LNCAP (cell line): ENCODE data around the gene METTL14.

ENCODE experiments used
- TF ChIP-seq, protein P1 (sequence below): fragments of 450-650 bp; IDR thresholded peaks from 2 replicates; pipeline ENCODE4 v1.5.1; 2017; ENCODE audit warnings: mild to moderate bottlenecking

The METTL14 gene

GRCh38 chr4:118729287-118730286 lies 44.4 kb downstream of the METTL14 start:
- TF ChIP-seq, protein P1, sequence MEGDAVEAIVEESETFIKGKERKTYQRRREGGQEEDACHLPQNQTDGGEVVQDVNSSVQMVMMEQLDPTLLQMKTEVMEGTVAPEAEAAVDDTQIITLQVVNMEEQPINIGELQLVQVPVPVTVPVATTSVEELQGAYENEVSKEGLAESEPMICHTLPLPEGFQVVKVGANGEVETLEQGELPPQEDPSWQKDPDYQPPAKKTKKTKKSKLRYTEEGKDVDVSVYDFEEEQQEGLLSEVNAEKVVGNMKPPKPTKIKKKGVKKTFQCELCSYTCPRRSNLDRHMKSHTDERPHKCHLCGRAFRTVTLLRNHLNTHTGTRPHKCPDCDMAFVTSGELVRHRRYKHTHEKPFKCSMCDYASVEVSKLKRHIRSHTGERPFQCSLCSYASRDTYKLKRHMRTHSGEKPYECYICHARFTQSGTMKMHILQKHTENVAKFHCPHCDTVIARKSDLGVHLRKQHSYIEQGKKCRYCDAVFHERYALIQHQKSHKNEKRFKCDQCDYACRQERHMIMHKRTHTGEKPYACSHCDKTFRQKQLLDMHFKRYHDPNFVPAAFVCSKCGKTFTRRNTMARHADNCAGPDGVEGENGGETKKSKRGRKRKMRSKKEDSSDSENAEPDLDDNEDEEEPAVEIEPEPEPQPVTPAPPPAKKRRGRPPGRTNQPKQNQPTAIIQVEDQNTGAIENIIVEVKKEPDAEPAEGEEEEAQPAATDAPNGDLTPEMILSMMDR: no peak

DNA sequence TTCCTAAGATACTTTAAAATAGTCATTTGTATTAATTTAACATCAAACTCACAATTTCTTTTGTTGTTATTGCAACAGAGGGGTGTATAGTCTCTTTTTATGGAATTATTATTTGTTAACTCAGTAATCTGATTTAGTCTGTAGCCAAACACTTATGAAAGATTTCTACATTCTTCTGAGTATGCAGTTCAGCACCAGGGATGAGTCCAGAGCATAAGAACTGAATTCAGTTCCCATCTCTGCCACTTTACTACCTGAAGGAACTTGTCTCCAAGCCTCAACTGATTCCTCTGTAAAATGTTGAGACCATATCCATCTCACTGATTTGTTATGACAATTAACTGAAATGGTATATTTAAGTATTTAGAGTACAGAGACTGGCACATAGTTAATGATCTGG lies 45.5 kb downstream of the METTL14 start:
- TF ChIP-seq, protein P1: no peak

GRCh38 chr4:118732591-118733330 lies 47.6 kb downstream of the METTL14 start:
- TF ChIP-seq, protein P1: no peak

DNA sequence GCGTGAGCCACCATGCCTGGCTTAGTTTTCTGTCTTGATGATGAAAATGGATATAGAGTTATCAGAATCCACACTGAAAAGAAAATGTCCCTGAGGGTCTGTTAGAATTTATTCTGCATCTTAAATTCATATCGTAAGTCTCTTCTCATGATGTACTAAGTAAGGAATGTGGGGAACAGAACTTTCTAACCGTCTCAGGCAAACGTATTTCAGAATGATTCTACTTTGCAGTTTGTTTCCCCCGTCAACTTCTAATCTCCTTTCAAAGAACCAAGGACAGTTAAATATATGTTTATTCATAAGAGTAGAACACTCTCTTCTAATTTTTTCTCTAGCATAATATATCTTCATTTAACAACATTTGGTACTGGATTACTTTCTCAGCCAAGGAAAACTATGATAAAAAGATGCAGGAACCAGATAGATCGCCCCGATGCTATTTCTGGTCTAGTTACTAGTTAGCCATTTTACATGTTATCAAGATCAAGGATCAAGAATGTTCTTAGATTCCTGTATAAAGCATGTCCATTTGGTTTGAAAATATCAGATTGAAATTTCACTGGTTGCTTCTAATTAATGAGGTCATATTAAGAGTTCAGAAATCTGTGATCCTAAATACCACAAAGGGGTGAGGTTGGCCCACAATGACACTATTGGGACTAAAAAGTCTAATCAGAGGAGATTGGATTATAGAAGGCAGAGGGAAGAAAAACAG lies 49.5 kb downstream of the METTL14 start:
- TF ChIP-seq, protein P1: no peak

DNA sequence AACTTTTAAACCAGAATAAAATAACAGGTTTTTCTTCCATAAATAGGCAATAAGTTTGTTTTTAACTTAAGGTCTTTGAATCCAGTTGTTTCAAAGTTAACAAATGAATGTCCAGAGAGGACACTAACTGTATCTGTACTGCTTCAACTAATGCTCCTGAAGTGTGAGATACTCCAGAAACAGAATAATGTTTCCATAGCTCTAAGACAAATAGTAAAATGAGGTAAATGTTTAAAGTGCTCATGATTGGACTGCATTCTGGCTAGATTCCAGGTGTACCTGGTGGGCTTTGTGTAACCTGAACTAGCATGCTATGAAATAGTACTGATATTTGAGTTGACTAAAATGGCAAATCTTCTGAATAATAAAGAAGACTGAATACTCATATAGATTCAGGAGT lies 51.7 kb downstream of the METTL14 start:
- TF ChIP-seq, protein P1: no peak

DNA sequence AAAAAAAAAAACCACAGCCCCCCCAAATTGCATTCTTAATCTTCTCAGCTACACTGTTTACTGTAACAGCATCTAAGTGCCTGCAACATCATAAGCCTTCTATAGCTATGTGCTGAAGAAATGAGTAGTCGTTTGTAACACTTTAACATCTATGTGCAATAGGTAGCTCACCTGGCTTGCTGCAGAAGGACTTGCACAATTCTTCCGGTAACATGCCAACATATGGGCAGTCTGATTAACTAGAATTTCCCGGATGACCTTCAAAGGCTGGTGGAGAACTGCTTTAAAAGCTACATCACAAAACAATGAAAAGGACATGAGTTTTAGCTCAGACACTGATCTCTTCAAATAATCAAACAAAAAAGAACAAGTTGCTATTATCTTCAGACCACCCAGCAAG lies 52.9 kb downstream of the METTL14 start:
- TF ChIP-seq, protein P1: no peak

GRCh38 chr4:118739022-118739713 lies 54.0 kb downstream of the METTL14 start:
- TF ChIP-seq, protein P1: no peak
